ENCODE measurements around the gene SLC27A4.

SLC27A4 gene

GRCh38 chr9:128388150-128388549 lies 47.8 kb downstream of the SLC27A4 start (continued):
- TF ChIP-seq BCL11A (tag by site-specific recombination; IDR thresholded peaks at IDR 0.05; ENCODE audit: low read depth) (no peak), SETDB1 (IDR thresholded peaks at IDR 0.05; ENCODE audit: insufficient read length, low read length) (no peak), ZNF555 (tag by site-specific recombination; conservative IDR thresholded peaks at IDR 0.05) (no peak), ZNF843 (tag by site-specific recombination; IDR thresholded peaks at IDR 0.05) (no peak), GLIS1 (tag by site-specific recombination; IDR thresholded peaks at IDR 0.05) (no peak), GLI4 (tag by site-specific recombination; IDR thresholded peaks at IDR 0.05) (no peak)
- TF ChIP-seq, protein P1, sequence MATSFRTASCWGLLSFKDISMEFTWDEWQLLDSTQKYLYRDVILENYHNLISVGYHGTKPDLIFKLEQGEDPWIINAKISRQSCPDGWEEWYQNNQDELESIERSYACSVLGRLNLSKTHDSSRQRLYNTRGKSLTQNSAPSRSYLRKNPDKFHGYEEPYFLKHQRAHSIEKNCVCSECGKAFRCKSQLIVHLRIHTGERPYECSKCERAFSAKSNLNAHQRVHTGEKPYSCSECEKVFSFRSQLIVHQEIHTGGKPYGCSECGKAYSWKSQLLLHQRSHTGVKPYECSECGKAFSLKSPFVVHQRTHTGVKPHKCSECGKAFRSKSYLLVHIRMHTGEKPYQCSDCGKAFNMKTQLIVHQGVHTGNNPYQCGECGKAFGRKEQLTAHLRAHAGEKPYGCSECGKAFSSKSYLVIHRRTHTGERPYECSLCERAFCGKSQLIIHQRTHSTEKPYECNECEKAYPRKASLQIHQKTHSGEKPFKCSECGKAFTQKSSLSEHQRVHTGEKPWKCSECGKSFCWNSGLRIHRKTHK (tag by site-specific recombination; IDR thresholded peaks at IDR 0.05), result no peak

DNA sequence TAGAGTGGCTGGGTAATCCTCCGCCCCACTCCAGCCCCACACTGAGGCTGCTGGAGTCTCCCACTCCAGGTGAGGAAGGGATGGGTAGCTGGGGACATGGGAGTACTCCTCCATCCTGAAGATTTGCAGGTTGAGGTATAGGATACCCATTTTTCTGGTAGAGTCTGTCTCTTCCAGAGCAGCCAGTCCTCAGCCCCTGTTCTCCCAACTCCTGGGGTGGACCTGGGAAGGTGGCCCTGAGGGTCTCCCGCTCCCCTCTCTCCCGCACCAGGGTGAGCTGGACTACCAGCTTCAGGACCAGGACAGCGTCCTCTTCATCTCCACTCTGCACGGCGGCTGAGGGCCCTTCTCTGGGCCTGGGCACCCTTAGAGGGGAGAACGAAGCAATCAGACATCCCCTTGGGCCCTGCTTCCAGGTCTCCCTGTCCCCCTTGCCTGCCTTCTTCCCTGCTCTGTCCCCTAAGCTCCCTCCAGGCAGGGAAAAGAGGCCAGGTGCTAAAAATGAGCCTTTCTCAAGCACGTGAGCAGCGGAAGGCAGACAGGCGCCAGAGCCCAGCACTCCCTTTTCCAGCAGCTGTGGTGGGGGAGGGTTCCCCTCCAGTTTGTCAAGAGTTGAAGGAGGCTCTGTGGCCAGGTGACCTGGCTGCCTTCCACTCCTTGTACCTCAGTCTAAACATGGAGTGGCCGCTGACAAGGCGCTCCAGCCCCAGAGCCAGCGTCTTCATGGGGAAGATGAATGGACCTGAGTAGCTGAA lies 49.2 kb downstream of the SLC27A4 start:
- POLR2A ChIA-PET, result interaction anchor here (0.6 to 1.7 kb wide), 2 partner anchors 18 to 413 kb away, joined by 3 to 8 read pairs; partner anchors contain the start of gene URM1
- TF ChIP-seq REST (tag by site-specific recombination; IDR thresholded peaks at IDR 0.05) (peak; percentile 75), PRDM10 (tag by site-specific recombination; IDR thresholded peaks at IDR 0.05) (peak; percentile 65), WT1 (tag by site-specific recombination; IDR thresholded peaks at IDR 0.05) (peak; percentile 60; the same call in 1 of the 2 replicates), PRDM4 (tag by site-specific recombination; IDR thresholded peaks at IDR 0.05) (no peak), BCL11A (tag by site-specific recombination; IDR thresholded peaks at IDR 0.05; ENCODE audit: low read depth) (no peak)
- CTCF ChIA-PET, result interaction anchor here (0.7 kb wide), 2 partner anchors 27 to 197 kb away, joined by 3 read pairs; no protein-coding TSS in a partner anchor
- H3K9me3 ChIP-seq (ENCODE audit: control insufficient read depth, insufficient read depth, low read depth, low read length), result no peaks in the 10 kb centered on the region
- no peak overlapping the region for H3K27ac ChIP-seq (ENCODE audit: extremely low read depth, low read depth, low read length)
- no peak overlapping the region for H3K4me3 ChIP-seq (ENCODE audit: low read depth, low read length)
- H3K4me1 ChIP-seq (ENCODE audit: control insufficient read depth, insufficient read depth, low read length), result no peaks in the 10 kb centered on the region
- peaks cover 0 to 55% of the 10 kb centered on the region in 2 experiments; a peak in 1 of 3 replicates for H3K36me3 ChIP-seq (ENCODE audit: control insufficient read depth in 2 of 2, insufficient read depth in 1 of 2, low read length in 2 of 2)

All from HEK293 (cell line).